Heart left ventricle (tissue), 13 donors: Measurements from ENCODE around the gene NLRP12.

Source experiments
- POLR2A ChIP-seq, 2 donors: fragments of 450-650 bp; IDR thresholded peaks; one replicate each; pipeline ENCODE4 v1.6.1; 2017; ENCODE audit warnings: antibody characterized with exemption in 2 of 2, mild to moderate bottlenecking in 2 of 2, moderate library complexity in 2 of 2
- TF ChIP-seq, protein P1 (sequence below), 12 donors: fragments of 200-600 bp; sonication (generic) in 4 of 12; IDR thresholded peaks; one replicate each; pipeline versions ENCODE4 v1.5.0 to v1.8.0; 2018 to 2022; ENCODE audit warnings: antibody characterized with exemption in 12 of 12, mild to moderate bottlenecking in 5 of 12
- donor health status: ischemic (EF 13 %, LVEDD 7.1; RV severe dilation, severe dysfunction).
- donor health status: DM: no; HTN: yes; CAD: no.
- donor health status: DM: no; HTN: no; CAD: no.
- donor health status: ischemic (EF 25% LVEDD 6.9; RV normal size, moderate dysfunction).
- donor health status: ischemic (EF 25% LVEDD 5.7; RV mildly dilated, moderate dysfunction).
- donor health status: ischemic (EF 35%, LVEDD 5.7; RV mildly dilated, moderate dysfunction).
- donor health status: nonischemic (EF 11% LVEDD 7.7; RV severe dilation, severe dysfunction).
- donor health status: DM: yes; HTN: yes; CAD: no.
- donor health status: PGD.
- donor health status: ischemic (EF 29% LVEDD 5.4; RV normal size, mild dysfunction).
- donor health status: nonischemic (EF 23%, LVEDD 6.1; RV moderate dilation, normal function).

DNA sequence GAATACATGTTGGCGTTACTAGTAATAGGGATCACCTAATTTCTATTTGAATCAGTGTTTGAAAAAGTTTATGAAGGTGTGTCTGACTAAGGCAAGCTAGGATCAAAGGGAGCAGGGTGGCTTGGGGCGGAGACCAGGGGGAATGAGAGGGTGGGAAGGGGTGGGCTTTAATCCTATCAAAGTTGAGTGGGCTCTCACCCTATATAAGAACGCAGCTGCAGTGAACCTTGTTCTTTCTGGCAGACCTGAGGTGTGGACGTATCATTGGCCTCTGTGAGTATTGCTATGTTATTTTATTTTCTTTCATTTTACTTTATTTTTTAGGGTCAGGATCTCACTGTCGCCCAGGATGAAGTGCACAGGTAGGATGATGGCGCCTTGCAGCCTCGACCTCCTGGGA, 37.4 kb downstream of the NLRP12 start:
- TF ChIP-seq, protein P1, sequence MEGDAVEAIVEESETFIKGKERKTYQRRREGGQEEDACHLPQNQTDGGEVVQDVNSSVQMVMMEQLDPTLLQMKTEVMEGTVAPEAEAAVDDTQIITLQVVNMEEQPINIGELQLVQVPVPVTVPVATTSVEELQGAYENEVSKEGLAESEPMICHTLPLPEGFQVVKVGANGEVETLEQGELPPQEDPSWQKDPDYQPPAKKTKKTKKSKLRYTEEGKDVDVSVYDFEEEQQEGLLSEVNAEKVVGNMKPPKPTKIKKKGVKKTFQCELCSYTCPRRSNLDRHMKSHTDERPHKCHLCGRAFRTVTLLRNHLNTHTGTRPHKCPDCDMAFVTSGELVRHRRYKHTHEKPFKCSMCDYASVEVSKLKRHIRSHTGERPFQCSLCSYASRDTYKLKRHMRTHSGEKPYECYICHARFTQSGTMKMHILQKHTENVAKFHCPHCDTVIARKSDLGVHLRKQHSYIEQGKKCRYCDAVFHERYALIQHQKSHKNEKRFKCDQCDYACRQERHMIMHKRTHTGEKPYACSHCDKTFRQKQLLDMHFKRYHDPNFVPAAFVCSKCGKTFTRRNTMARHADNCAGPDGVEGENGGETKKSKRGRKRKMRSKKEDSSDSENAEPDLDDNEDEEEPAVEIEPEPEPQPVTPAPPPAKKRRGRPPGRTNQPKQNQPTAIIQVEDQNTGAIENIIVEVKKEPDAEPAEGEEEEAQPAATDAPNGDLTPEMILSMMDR (IDR thresholded peaks at IDR 0.05) = no peak
- no peak for TF ChIP-seq POLR2A (IDR thresholded peaks at IDR 0.05)
